GM12878 (cell line): ENCODE data around the gene CILP. TPM values are rescaled to one million over a fixed set of nuclear protein-coding genes. Genes with fewer than 3 reads are reported as not detected.

Experiments used
- ATAC-seq: fragments of 200-7000 bp; cut with Tn5 transposase; 3 replicates; pipeline ENCODE4 v1.9.1; 2020; ENCODE audit warnings: mild to moderate bottlenecking, moderate library complexity
- BruUV-seq: library from RNA; stranded (reverse); fragments of 400-500 nt; replicated peaks from 2 replicates; lab custom pipeline; 2021; lab: Mats Ljungman, UMichigan
- CTCF ChIA-PET: fragments of 300-600 bp; sonication (Branson Sonifier 250); formaldehyde crosslinking; extraction: SDS; loops from one replicate; lab custom pipeline; 2021; ENCODE audit warnings: inconsistent platforms; lab: Yijun Ruan, JAX
- POLR2A ChIA-PET: fragments of 350-600 bp; formaldehyde crosslinking; extraction: SDS; loops from one replicate; lab custom pipeline; 2021; ENCODE audit warnings: inconsistent platforms; lab: Charles Lee
- RAD21 ChIA-PET: fragments of 300-600 bp; sonication (Branson Sonifier 250); formaldehyde crosslinking; loops from one replicate; lab custom pipeline; 2023; ENCODE audit warnings: antibody characterized with exemption; ENCODE audit not compliant: unreplicated experiment; lab: Charles Lee
- SMC1A ChIA-PET: fragments of 300-600 bp; sonication (Branson Sonifier 250); formaldehyde crosslinking; loops from one replicate; lab custom pipeline; 2023; ENCODE audit not compliant: unreplicated experiment, uncharacterized antibody; lab: Charles Lee
- DNase-seq: peaks from one replicate; pipeline ENCODE4 v3.0.0-alpha.2; 2011; ENCODE audit warnings: low read depth, low spot score
- FAIRE-seq: peaks from 3 replicates; lab custom pipeline; 2011; peaks lifted over from hg19 to GRCh38; lab: Jason Lieb, UNC
- H2AFZ ChIP-seq: 2 replicates; pipeline ENCODE4 v1.6.0; 2011; ENCODE audit warnings: low read depth, low read length, control low read depth; ENCODE audit not compliant: control insufficient read depth
- H3K27ac ChIP-seq: 2 replicates; pipeline ENCODE4 v1.5.1; 2011; ENCODE audit warnings: control low read depth; ENCODE audit not compliant: control insufficient read depth, insufficient read depth
- H3K27me3 ChIP-seq, 2 experiments: replicated peaks in 1 of 2; 2 replicates each; pipeline versions ENCODE4 v1.6.0 to v1.6.1; 2011; ENCODE audit warnings: low read length in 1 of 2; ENCODE audit not compliant: control insufficient read depth in 2 of 2, insufficient read depth in 2 of 2
- H3K36me3 ChIP-seq, 2 experiments: 2 replicates each; pipeline ENCODE4 v1.5.1; 2011; ENCODE audit warnings: low read length in 1 of 2; ENCODE audit not compliant: control insufficient read depth in 2 of 2, insufficient read depth in 2 of 2
- H3K4me1 ChIP-seq: 2 replicates; pipeline ENCODE4 v1.6.1; 2011; ENCODE audit warnings: mild to moderate bottlenecking, low read length, moderate library complexity, mixed read lengths; ENCODE audit not compliant: control insufficient read depth, insufficient read depth
- H3K4me2 ChIP-seq: 2 replicates; pipeline ENCODE4 v1.6.0; 2011; ENCODE audit warnings: control low read depth; ENCODE audit not compliant: control insufficient read depth, insufficient read depth
- H3K4me3 ChIP-seq: fragments of 200-600 bp; sonication (generic); 2 replicates; pipeline ENCODE4 v1.5.1; 2016
- H3K79me2 ChIP-seq: 2 replicates; pipeline ENCODE4 v1.6.0; 2011; ENCODE audit warnings: low read length; ENCODE audit not compliant: control insufficient read depth, insufficient read depth
- H3K9ac ChIP-seq: 2 replicates; pipeline ENCODE4 v1.8.0; 2011; ENCODE audit warnings: low read length, control low read depth, mixed read lengths; ENCODE audit not compliant: control insufficient read depth, insufficient read depth
- H3K9me3 ChIP-seq: replicated peaks from 3 replicates; pipeline ENCODE4 v1.5.1; 2011; ENCODE audit warnings: mild to moderate bottlenecking, low read length; ENCODE audit not compliant: control insufficient read depth, insufficient read depth
- H4K20me1 ChIP-seq: 2 replicates; pipeline ENCODE4 v1.6.0; 2011; ENCODE audit not compliant: control insufficient read depth, insufficient read depth
- BCLAF1 ChIP-seq: fragments of 450-650 bp; IDR thresholded peaks from 2 replicates; pipeline ENCODE4 v1.6.1; 2017; ENCODE audit warnings: antibody characterized with exemption, mild to moderate bottlenecking, moderate library complexity
- CBX3 ChIP-seq: fragments of 200-600 bp; sonication (generic); IDR thresholded peaks from 2 replicates; pipeline ENCODE4 v1.6.1; 2016; ENCODE audit warnings: low read depth, borderline replicate concordance
- EGR1 ChIP-seq, 2 experiments: IDR thresholded peaks; 1 replicate in 1 of 2; 2 replicates in 1 of 2; pipeline ENCODE4 v1.6.1; 2011 to 2012; ENCODE audit warnings: low read depth in 2 of 2, low read length in 2 of 2, borderline replicate concordance in 1 of 2, mild to moderate bottlenecking in 1 of 2, moderate library complexity in 1 of 2
- MEF2B ChIP-seq: fragments of 450-650 bp; IDR thresholded peaks from 2 replicates; pipeline ENCODE4 v1.6.1; 2018; ENCODE audit warnings: mild to moderate bottlenecking, moderate library complexity; ENCODE audit not compliant: partially characterized antibody, poor library complexity, severe bottlenecking
- NR2F1 ChIP-seq: fragments of 450-650 bp; conservative IDR thresholded peaks from 2 replicates; pipeline ENCODE4 v1.6.1; 2017; ENCODE audit warnings: mild to moderate bottlenecking
- PAX5 ChIP-seq: IDR thresholded peaks from 2 replicates; pipeline ENCODE4 v1.6.1; 2011; ENCODE audit warnings: low read depth, low read length, borderline replicate concordance
- POLR2A ChIP-seq: IDR thresholded peaks from 2 replicates; pipeline ENCODE4 v1.6.1; 2011; ENCODE audit warnings: low read depth, mild to moderate bottlenecking, low read length
- WGBS: methylation state at CpG from one replicate; pipeline ENCODE4 v1.1.6; 2016; ENCODE audit warnings: low lambda C conversion rate; ENCODE audit not compliant: insufficient replicate concordance, insufficient coverage; ENCODE audit errors: missing lambda C conversion rate; 5-methylcytosine and 5-hydroxymethylcytosine counted together
- in situ Hi-C: fragments of 300-500 bp; cut with MboI; formaldehyde crosslinking; loops from 9 replicates; pipeline ENCODE4 v1.14.3; 2018; ENCODE audit warnings: mixed read lengths
- intact Hi-C: fragments of 100-400 bp; cut with micrococcal nuclease; formaldehyde crosslinking; loops from one replicate; pipeline ENCODE4 v1.14.2; 2022; ENCODE audit not compliant: unreplicated experiment
- polyA plus RNA-seq, 11 experiments: library from polyadenylated mRNA; depleted of rRNA in 4 of 11; unstranded in 6 of 11; stranded (reverse) in 5 of 11; fragments of >200 nt; fragmentation: Nextera tagmentation in 4 of 11; fragmentation: Illumina TruSeq in 1 of 11; extraction: Ambion mirVana in 4 of 11; extraction: Trizol in 1 of 11; gene quantifications; 1 replicate in 1 of 11; 2 replicates in 10 of 11; pipeline versions ENCODE4 v1.2.1 to v1.2.3, GENCODE V29; 2011 to 2016; ENCODE audit warnings: inconsistent platforms in 2 of 11, missing spikeins in 2 of 11, low read depth in 1 of 11
- total RNA-seq, 4 experiments: library from RNA; depleted of rRNA in 3 of 4; stranded (reverse); fragments of >200 nt in 3 of 4; fragmentation: Illumina TruSeq in 1 of 4; extraction: Trizol in 1 of 4; gene quantifications; 2 replicates each; pipeline versions ENCODE4 v1.2.1 to v1.2.3, GENCODE V29; 2013 to 2021

The CILP gene
- total and polyA plus RNA-seq, 10 of the 15 experiments (the other 5 are each of a cell fraction or from before 2014, with no cell fraction given) = 0.03 to 0.06 (median 0.04) TPM; not detected in 4

DNA sequence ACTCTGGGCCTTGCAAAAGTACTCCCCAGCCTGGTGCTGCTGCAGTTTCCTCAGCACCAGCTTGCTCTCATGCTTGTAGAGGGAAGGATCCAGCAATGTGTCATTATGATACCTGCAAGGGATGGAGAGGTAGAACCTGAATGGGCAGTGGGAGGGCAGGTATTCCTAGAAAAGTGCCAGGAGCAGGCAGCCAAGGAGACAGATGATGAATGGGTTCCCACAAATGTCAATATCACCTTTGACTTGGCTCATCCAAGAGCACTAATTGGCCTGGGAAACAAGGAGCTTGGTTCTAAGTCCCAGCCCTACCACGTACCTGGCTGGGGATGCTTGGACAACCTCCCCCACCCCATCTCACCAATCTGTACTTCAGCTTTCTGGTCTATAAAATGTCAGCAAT is 9.4 kb downstream of the CILP start:
- no peaks in the 10 kb centered on the region; a peak in 1 of 4 replicates for H3K27me3 ChIP-seq
- H4K20me1 ChIP-seq = no peaks in the 10 kb centered on the region
- H3K4me1 ChIP-seq = no peaks in the 10 kb centered on the region
- CTCF ChIA-PET = interaction anchor here (1.4 to 1.7 kb wide), 2 partner anchors 69 to 96 kb away, joined by 3 to 6 read pairs; no protein-coding TSS in a partner anchor
- TF ChIP-seq NR2F1 = no peak
- TF ChIP-seq PAX5 = no peak
- TF ChIP-seq POLR2A = no peak
- TF ChIP-seq MEF2B = no peak
- TF ChIP-seq CBX3 = no peak
- no peak for TF ChIP-seq BCLAF1
- no peak for TF ChIP-seq EGR1 (IDR thresholded peaks at IDR 0.05; ENCODE audit: borderline replicate concordance in 1 of 2, low read depth in 2 of 2, low read length in 2 of 2)
- ATAC-seq (no peak), DNase-seq (no peak), FAIRE-seq (no peak)
- no peak overlapping the region for H2AFZ ChIP-seq
- H3K9me3 ChIP-seq = no peaks in the 10 kb centered on the region
- SMC1A ChIA-PET = no interaction called here
- H3K27ac ChIP-seq = no peak overlapping the region
- RAD21 ChIA-PET = no interaction called here
- in situ Hi-C loops = no loop called here
- intact Hi-C loops = no loop called here
- no TSS peak for BruUV-seq
- WGBS = 0% methylated on average over 1 of the region's 1 CpG
- H3K4me2 ChIP-seq = no peak overlapping the region
- H3K79me2 ChIP-seq = no peaks in the 10 kb centered on the region
- POLR2A ChIA-PET = interaction anchor here (0.7 kb wide), 1 partner anchor 291 kb away, joined by 3 read pairs; no protein-coding TSS in a partner anchor
- no peak overlapping the region for H3K9ac ChIP-seq
- H3K36me3 ChIP-seq = no peaks in the 10 kb centered on the region
- H3K4me3 ChIP-seq = no peak overlapping the region
